ENCODE data around the gene ACTBL2.
A peak's percentile ranks its signal among the peaks of the same experiment; 100 is the strongest.
"Not testable (repeated sequence)": the region's sequence is repeated elsewhere in the genome, so short reads cannot be mapped to it uniquely, and the experiment has no call there.

ACTBL2 gene

GRCh38 chr5:57482671-57483106, at the start of gene ACTBL2:
Gene ACTBL2, minus strand, starts transcription at chr5:57482811. Its CDS starts 104 bp downstream, at chr5:57482707.
- no peak for DNase-seq

DNA sequence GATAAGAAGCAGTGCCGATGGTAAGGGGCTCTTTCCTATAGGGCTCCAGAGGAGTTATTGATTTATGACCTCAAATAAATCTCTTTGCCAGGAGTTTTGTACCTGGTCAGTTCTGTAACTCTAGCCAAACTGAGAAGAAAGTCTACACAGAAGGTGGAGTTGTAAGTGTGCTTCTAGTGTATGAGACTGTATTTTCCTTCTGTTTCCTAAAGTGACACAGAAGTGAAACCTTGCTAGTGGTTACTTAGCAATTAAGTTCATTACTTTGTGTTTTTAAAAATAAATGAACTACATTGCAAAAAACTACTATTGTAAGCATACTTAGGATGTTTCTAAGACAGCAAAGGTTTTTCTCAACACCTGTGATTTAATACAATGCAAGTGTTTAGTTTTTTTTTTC, 48.7 kb upstream of the ACTBL2 start:
- DNase-seq: no peak

DNA sequence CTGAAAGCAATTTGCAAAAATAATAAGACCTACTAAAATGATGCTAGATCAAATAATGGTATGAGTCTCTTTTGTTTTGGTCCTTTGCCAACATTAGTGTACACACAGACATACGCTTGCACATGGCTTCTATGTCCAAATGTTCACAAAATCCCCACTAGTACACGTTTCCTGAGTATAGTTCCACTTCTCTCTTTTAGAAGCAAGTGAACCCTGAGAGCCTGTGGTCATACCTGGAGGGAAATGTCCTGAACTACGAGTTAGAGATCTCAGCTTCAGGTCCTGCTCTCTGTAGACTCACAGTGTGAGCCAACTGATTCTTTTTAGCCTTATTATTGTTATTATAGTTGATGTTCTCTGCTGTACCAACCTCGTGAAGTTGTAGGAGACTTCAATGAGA, 47.3 kb upstream of the ACTBL2 start:
- no peak for DNase-seq

- no peak for DNase-seq
Measured at GRCh38 chr5:57527870-57528269, 45.3 kb upstream of the ACTBL2 start.

DNA sequence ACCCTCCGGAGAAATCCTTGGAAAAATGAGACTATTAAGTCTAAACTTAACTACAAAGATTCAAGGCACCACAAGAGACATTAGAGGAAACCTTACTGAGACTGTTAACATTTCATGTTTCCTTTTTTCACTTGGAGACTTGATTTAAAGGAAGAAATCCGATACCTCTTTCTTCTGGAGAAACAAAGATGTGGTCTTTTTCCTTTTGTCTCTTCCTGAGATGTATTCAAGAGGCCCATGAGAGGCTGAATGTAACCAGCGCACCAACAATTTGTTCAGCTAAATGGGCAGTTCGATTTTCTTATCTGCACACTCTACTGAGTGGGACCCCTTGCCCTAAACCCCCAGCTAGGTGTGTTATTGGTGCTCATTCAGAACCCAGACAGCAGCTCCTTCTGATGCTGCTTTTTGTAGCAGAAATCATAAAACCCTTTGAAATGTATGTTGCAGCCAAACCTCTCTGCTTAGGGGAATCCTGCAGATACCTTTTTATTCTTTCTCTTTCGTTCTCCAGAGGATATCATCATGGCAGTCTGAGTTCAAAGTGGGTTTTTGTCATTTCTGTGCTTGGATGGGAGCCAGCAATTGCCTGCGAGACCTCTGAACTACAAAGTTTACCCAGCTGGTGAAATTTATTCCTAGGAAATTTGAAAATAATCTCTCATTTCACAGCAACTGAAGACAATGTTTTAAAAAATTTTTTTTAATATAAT, 41.9 kb upstream of the ACTBL2 start:
- DNase-seq: no peak

DNA sequence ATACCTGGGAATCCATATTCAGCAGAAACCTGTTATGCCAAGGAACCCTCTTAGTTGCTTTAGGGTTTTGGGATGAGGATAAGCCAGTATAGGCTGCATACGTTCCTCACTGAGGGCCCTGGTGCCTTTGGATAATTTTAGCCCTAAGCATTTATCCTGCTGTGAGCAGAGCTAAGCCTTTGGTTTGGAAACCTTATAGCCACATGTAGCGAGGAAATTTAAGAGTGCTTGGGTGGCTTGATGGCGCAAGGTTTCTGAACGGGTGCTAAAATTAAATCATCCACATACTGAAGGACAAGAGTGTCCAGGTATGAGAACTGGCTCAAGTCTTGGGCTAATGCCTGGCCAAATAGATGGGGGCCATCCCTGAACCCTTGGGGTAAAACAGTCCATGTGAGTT, 39.9 kb upstream of the ACTBL2 start:
- DNase-seq: not testable (repeated sequence)

DNA sequence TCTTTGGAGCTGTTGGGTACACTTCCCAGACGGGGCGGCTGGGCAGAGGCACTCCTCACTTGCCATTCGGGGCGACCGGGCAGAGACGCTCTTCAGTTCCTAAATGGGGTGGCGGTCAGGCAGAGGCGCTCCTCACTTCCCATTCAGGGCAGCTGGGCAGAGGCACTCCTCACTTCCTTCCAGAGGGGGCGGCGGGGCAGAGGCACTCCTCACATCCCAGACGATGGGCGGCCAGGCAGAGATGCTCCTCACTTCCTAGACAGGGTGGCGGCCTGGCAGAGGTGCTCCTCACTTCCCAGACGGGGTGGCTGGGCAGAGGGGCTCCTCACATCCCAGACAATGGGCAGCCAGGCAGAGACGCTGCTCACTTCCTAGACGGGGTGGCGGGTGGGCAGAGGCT, 35.8 kb upstream of the ACTBL2 start:
- DNase-seq: not testable (repeated sequence)

DNA sequence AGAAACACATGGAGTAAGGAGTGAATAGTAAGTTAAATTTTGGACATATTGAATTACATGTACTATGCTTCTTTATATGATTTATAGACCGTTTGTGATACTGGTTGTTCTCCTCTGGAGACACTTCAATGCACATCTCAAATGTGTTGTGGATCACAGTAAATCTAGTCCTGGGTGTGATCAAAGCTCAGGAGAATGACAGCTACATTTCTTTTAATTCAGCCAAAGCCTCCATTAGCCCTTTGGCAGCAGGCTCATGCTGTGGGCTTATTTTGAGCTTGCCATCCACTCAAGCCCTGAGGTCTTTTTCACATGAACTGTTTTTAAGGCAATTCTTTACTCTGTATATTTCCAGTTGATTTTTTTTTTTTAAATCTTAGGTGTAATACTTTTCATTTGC, 34.6 kb upstream of the ACTBL2 start:
- DNase-seq: no peak

- no peak for DNase-seq
Measured at GRCh38 chr5:57513785-57514184, 31.2 kb upstream of the ACTBL2 start.

- DNase-seq: no peak
Measured at GRCh38 chr5:57511321-57511720, 28.7 kb upstream of the ACTBL2 start.

DNA sequence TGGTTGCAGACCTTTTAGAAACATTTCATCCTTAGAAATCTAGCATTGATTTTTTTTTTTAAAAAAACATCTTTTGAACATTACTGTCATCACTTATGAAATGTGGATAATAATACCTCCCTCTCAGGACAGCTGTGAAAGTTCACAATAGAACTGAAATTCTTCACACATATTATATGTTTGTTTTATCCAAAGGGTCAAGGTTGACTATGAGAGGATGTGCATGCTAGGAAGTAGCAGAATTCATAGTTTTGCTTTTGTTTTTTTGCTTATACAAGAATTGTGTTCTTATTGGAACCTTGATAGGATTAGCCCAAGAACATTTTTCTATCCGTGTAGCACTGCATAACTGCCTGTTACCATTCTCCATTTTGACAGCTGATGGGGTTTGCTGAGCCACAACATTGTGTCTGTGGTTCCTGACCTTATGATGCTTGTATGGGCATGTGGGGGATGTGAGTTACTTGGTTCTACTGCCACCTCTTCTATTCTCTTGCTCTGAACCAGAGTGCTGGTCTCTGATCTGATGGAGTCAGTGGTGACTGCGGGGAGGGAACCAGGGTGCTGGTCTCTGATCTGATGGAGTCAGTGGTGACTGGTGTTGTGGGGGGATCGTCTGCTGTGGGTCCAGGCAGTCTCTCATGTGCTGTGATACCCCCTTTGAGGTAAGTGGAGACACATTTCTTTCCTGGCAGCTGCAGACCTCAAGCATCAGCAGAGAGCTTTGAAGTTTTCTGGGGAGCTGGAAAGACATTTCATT, 27.1 kb upstream of the ACTBL2 start:
- no peak for DNase-seq

DNA sequence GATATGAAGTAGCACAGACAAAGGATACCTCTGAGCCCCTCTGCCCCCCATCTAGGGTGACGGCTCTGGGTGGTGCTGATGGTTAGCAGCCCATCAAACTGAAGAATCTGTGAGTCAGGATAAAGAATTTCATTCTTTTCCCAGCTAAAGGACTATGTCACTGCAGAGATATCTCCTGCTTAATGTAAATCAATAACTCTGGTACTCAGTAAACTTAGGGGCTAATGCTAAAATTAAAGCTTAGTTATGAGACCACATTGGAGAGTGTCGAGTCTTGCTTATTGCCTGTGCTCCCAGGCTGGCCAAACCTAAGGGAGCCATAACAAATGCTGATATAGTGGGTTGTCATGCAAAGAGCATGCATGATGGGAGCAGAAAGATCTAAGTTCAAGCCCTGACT, 25.6 kb upstream of the ACTBL2 start:
- no peak for DNase-seq

DNA sequence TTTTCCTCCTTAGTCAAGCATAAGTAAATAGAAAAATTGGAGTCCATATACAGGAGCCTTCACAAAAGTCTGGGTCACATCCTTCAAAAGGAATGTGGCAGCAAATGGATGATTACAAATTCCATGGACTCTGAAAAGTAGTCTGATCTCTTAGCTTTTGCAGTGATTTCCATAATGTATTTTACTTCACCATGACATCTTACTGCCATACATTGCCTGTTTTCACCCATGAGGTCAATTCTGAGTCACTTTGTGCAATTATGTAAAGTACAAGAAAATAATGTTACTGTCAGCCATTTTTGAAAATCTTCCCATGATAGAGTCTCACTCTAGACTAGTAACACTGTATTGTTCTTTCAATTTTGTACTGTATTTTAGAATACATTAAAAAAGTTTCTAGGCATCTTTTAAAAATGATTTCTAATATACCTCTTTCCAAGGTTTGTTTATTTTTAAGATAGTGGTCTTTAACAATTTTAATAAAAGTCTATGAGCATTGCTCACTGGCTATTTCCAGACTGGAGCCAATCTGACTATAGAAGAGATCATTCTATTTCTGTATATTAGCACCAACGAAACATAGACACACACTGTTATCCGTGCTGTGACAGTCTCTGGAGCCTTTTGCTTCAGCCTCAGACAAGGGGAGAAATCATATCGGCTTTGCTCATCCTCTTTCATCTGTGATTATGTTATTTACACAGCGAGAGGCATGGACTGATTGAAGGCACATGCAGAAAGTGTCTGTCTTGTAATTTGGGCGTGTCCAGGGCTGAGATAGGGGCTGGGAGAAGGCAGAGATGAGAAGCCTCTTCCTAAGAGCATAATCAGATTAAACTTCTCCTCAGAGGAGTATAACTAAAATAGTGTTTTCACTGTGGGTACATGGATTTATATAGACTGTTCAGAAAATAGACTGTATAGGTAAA, 22.9 kb upstream of the ACTBL2 start:
- no peak for DNase-seq

GRCh38 chr5:57504357-57504756, 21.7 kb upstream of the ACTBL2 start:
- no peak for DNase-seq

DNA sequence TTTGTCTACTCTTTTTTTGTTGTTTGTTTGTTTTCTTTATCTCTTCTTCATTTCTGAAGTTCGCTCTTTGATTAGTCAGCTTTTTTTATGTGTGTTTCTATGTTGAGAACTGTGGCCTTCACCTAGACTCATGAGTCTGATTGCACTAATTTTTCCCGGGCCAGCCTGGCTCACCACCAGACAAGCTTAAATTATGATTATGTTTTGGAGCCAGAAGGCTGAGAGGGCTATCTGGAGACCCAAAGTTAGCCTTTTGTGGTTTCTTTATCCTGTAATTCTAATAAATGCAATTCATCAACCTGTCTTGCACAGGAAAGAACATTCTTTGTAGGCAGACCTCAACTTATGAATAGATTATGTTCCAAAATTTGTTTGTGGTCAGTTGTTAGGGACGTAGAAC, 20.8 kb upstream of the ACTBL2 start:
- no peak for DNase-seq

DNA sequence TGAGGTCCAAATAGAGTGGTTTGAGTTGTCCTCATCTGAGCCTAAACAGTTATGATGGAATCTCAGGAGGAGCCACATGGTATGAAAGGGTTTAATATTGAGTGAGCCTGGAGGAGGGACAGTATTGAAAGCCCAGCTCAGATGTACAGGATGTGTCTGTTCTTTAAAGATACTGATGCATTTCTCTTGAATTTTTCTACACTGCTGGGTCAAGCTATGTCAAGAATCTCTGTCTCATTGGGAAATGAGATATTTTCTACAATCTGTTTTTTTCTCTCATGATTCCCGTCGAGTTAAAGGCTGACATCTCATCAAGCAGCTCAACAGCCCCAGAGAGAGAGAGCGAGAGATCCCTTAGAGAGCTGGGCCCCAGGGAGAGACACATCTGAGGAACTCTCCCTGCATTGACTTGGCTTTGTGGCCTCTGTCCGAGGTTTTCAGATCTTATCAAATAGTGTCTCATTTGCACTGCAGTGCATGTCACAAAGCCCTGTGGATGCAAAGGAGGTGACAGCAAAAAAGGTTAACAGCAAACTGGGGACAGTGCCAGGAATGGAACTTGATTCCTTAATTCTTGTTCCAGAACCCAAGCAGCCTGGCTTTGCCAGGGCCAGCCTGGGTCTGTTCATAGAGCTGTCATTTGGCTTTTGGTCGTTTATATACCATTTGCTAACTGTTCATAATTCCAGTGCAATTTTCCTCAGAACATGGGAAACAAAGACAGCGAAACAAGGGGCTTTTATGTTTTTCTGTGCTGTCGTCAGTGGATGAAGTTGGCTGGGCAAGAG, 19.0 kb upstream of the ACTBL2 start:
- DNase-seq: no peak

- DNase-seq: peak; percentile 52
Measured at GRCh38 chr5:57499262-57500050, 16.8 kb upstream of the ACTBL2 start.

DNA sequence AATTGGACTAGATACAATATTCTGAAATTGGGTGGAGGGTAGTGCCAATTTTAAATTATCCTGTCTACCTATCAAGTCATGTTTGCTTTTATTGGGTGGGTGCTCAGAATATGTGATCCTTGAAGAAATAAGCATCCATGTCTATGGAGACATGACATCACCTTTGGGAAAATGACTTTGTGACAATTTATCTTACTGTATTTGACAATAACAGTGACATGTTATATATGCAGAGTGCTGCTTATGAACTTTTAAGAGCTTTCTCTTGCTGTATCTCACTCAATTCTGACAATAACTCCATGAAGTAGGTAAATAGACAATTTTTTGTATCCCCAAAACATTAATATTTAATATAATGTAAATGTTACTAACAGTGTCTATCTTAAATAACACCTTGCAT, 15.1 kb upstream of the ACTBL2 start:
- DNase-seq: no peak

DNA sequence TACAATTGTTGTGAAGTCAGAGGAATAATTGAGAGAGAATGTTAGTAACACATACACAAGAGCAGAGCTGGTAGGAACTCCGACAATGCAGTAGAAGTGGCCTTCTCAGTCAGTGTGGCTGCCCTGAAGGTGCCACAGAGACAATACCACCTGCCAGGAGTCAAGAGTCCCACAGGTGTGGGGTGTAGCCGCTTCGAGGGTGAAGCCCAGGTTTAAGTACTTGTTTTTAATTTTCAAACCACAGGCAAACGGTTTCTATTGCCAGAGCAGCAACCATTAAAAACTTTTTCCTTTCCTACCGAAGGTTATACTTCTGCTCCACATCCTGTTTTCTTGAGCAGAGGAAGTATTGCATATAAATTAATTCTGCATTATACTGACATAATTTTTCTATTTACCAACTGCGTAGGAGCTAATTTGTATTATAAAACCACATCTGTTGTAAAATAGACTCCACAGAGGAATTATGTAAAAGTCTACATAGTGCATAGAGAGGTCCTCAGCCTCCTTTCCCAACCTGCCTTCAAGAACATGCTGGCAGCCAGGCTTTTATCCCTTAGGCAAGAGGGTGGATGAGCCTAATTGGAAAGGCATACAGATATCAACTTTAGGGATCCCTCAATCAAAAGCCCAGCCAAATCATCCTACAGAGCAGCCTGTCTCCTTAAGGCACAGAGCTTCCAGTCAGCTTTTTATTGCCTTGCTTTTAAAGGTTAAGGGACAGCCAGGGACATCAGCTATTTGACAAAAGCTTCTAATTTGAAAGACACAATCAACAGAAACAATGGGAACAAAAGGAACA, 12.9 kb upstream of the ACTBL2 start:
- no peak for DNase-seq

Measured in activated CD4-positive, alpha-beta T cell treated with anti-CD3 and anti-CD28 coated beads, Interleukin-2, Interleukin-6, amounts not matched to agents 100 ng/mL and 50 ng/mL, durations not matched to agents 16 hours and 8 hours (primary cell).